H1 (cell line): ENCODE results near the gene ACCSL.

Source experiments
- ATF3 ChIP-seq: IDR thresholded peaks from 2 replicates; pipeline ENCODE4 v1.6.1; 2011; ENCODE audit warnings: low read depth, mild to moderate bottlenecking, low read length; ENCODE audit not compliant: insufficient read depth
- CBX5 ChIP-seq: fragments of 300-800, 300-1000 bp; sonication (generic); IDR thresholded peaks from 2 replicates; pipeline ENCODE4 v1.7.1; 2016; ENCODE audit warnings: antibody characterized with exemption, low read length, low read depth
- CTCF ChIP-seq, 3 experiments: IDR thresholded peaks; 1 replicate in 2 of 3; 2 replicates in 1 of 3; pipeline versions ENCODE4 v1.5.1 to v1.6.1; 2011; ENCODE audit warnings: low read length in 3 of 3, mild to moderate bottlenecking in 3 of 3, inconsistent platforms in 2 of 3, low read depth in 1 of 3, moderate library complexity in 1 of 3; ENCODE audit not compliant: insufficient read depth in 1 of 3; ENCODE audit errors: control extremely low read depth in 1 of 3
- E2F6 ChIP-seq: IDR thresholded peaks from 2 replicates; pipeline ENCODE4 v1.6.1; 2012; ENCODE audit warnings: inconsistent platforms
- FOSL1 ChIP-seq: IDR thresholded peaks from 2 replicates; pipeline ENCODE4 v1.6.1; 2011; ENCODE audit warnings: mild to moderate bottlenecking, low read depth, low read length, moderate library complexity; ENCODE audit not compliant: insufficient read depth
- HDAC2 ChIP-seq, 2 experiments: fragments of 300-600 bp in 1 of 2; sonication (generic) in 1 of 2; IDR thresholded peaks; 2 replicates each; pipeline ENCODE4 v1.6.1; 2011 to 2012; ENCODE audit warnings: low read depth in 2 of 2, low read length in 2 of 2, mild to moderate bottlenecking in 2 of 2, moderate library complexity in 2 of 2, borderline replicate concordance in 1 of 2, inconsistent platforms in 1 of 2
- JUN ChIP-seq: IDR thresholded peaks from 2 replicates; pipeline ENCODE4 v1.6.1; 2011; ENCODE audit warnings: low read depth, mild to moderate bottlenecking, improper control_type of control experiment, low read length
- POLR2AphosphoS5 ChIP-seq: IDR thresholded peaks from 2 replicates; pipeline ENCODE4 v1.6.1; 2011; ENCODE audit warnings: low read depth, low read length
- RAD21 ChIP-seq, 2 experiments: IDR thresholded peaks in 1 of 2; conservative IDR thresholded peaks in 1 of 2; 2 replicates each; pipeline ENCODE4 v1.6.1; 2011; ENCODE audit warnings: low read depth in 2 of 2, low read length in 2 of 2, improper control_type of control experiment in 1 of 2, inconsistent platforms in 1 of 2, mild to moderate bottlenecking in 1 of 2, moderate library complexity in 1 of 2
- SUZ12 ChIP-seq: fragments of 200-600 bp; sonication (generic); IDR thresholded peaks from 2 replicates; pipeline ENCODE4 v1.6.1; 2012; ENCODE audit warnings: mild to moderate bottlenecking, inconsistent platforms, low read length, moderate library complexity, mixed read lengths
- TAF1 ChIP-seq: IDR thresholded peaks from 2 replicates; pipeline ENCODE4 v1.6.1; 2011; ENCODE audit warnings: mild to moderate bottlenecking, low read depth, low read length
- TBP ChIP-seq: IDR thresholded peaks from 2 replicates; pipeline ENCODE4 v1.6.1; 2011; ENCODE audit warnings: low read depth, low read length, improper control_type of control experiment
- USF2 ChIP-seq: IDR thresholded peaks from 2 replicates; pipeline ENCODE4 v1.6.1; 2011; ENCODE audit warnings: low read length, improper control_type of control experiment
- YY1 ChIP-seq: IDR thresholded peaks from 2 replicates; pipeline ENCODE4 v1.6.1; 2011; ENCODE audit warnings: low read depth, mild to moderate bottlenecking, low read length

GRCh38 chr11:44030996-44031395 is 16.8 kb upstream of the ACCSL start:
- TF ChIP-seq CTCF (IDR thresholded peaks at IDR 0.05; ENCODE audit: control extremely low read depth in 1 of 3, insufficient read depth in 1 of 3, low read depth in 1 of 3, low read length in 3 of 3): no peak
- TF ChIP-seq YY1: no peak
- no peak for TF ChIP-seq TBP
- no peak for TF ChIP-seq CBX5
- TF ChIP-seq SUZ12: no peak
- TF ChIP-seq JUN: no peak
- TF ChIP-seq RAD21 (IDR thresholded peaks at IDR 0.05 in 1 of 2, conservative IDR thresholded peaks at IDR 0.05 in 1 of 2; ENCODE audit: low read depth in 2 of 2, low read length in 2 of 2): no peak
- no peak for TF ChIP-seq POLR2AphosphoS5
- no peak for TF ChIP-seq HDAC2 (IDR thresholded peaks at IDR 0.05; ENCODE audit: borderline replicate concordance in 1 of 2, low read depth in 2 of 2, low read length in 2 of 2)
- no peak for TF ChIP-seq TAF1
- TF ChIP-seq E2F6: no peak
- no peak for TF ChIP-seq FOSL1
- no peak for TF ChIP-seq ATF3
- TF ChIP-seq USF2: no peak
